ENCODE measurements around the gene CDKN2B.

DNA sequence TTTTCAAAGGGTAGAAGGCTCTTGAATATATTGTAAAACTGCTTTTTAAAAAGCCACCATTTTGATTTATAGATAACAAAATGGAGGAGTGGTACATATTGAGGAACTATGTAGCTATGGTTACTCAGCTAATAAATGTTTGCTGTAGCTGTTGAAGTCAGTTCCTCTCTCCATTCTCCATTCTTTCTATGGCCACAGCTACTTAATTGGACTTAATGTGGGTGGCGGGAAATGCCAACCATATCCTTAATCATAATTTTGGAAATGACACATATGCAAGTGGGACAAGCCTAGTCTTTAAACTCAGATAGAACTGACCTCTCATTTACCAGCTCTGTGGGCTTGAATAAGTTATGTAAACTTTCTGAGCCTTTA is 25.6 kb downstream of the CDKN2B start:
- TF ChIP-seq, protein P1, sequence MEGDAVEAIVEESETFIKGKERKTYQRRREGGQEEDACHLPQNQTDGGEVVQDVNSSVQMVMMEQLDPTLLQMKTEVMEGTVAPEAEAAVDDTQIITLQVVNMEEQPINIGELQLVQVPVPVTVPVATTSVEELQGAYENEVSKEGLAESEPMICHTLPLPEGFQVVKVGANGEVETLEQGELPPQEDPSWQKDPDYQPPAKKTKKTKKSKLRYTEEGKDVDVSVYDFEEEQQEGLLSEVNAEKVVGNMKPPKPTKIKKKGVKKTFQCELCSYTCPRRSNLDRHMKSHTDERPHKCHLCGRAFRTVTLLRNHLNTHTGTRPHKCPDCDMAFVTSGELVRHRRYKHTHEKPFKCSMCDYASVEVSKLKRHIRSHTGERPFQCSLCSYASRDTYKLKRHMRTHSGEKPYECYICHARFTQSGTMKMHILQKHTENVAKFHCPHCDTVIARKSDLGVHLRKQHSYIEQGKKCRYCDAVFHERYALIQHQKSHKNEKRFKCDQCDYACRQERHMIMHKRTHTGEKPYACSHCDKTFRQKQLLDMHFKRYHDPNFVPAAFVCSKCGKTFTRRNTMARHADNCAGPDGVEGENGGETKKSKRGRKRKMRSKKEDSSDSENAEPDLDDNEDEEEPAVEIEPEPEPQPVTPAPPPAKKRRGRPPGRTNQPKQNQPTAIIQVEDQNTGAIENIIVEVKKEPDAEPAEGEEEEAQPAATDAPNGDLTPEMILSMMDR (conservative IDR thresholded peaks at IDR 0.05; ENCODE audit: low read length), result no peak
- no peak for TF ChIP-seq EZH2phosphoT487 (IDR thresholded peaks at IDR 0.05; ENCODE audit: borderline replicate concordance, low read depth, low read length)
